Transverse colon (tissue), 3 donors: Measurements from ENCODE around the gene FAM193B.

Experiments used
- EP300 ChIP-seq: sonication (generic); formaldehyde crosslinking; IDR thresholded peaks from one replicate; pipeline ENCODE4 v1.6.1; 2017; ENCODE audit warnings: antibody characterized with exemption, low read depth
- TF ChIP-seq, protein P1 (sequence below), 5 experiments: fragments of 200-600 bp in 3 of 5; fragments of 450-650 bp in 2 of 5; sonication (generic) in 3 of 5; IDR thresholded peaks; 1 replicate in 2 of 5; 2 replicates in 3 of 5; pipeline ENCODE4 v1.5.1; 2016 to 2017; ENCODE audit warnings: antibody characterized with exemption in 5 of 5, inconsistent platforms in 3 of 5, mild to moderate bottlenecking in 2 of 5, moderate library complexity in 1 of 5

DNA sequence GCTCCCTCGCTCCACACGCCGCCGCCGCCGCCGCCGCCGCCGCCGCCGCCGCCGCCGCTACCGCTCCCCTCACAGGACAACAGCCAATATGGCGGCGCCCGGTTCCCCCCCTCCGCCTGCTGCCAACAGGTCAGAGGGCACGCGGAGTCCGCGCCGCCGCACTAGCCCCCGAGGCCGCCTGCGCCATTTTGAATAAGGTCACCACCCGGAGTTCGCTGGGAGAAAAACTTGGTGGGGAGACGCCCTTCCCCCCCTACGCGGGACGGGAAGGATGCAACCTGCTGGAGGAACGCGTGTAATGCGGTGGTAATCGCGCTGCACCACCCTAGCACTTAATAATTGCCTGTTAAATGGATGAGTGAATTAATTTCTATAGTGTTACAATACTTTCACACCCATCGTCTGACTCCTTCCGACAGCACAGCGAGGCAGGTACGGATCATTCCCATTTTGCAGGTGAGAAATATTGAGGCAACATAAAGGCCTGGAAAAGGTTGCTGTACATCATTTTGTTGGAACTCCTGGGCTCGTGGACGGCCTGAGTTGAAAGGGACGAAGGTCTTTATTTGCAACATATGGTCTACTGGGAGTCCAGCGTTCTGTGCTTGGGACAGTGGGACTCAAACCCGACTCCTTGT is at the start of gene FAM193B:
- TF ChIP-seq, protein P1, sequence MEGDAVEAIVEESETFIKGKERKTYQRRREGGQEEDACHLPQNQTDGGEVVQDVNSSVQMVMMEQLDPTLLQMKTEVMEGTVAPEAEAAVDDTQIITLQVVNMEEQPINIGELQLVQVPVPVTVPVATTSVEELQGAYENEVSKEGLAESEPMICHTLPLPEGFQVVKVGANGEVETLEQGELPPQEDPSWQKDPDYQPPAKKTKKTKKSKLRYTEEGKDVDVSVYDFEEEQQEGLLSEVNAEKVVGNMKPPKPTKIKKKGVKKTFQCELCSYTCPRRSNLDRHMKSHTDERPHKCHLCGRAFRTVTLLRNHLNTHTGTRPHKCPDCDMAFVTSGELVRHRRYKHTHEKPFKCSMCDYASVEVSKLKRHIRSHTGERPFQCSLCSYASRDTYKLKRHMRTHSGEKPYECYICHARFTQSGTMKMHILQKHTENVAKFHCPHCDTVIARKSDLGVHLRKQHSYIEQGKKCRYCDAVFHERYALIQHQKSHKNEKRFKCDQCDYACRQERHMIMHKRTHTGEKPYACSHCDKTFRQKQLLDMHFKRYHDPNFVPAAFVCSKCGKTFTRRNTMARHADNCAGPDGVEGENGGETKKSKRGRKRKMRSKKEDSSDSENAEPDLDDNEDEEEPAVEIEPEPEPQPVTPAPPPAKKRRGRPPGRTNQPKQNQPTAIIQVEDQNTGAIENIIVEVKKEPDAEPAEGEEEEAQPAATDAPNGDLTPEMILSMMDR (IDR thresholded peaks at IDR 0.05): peak in 4 of 5 experiments; percentile 23 to 60 (median 34)
- TF ChIP-seq EP300: no peak
